Testis (tissue), 3 donors: ENCODE results near the gene ALAS1. TPM values are rescaled to one million over a fixed set of nuclear protein-coding genes. Genes with fewer than 3 reads are reported as not detected.

Experiments
- DNase-seq: peaks from one replicate; pipeline ENCODE4 v3.0.0-alpha.2; 2019
- H3K27ac ChIP-seq, 2 donors: fragments of 200-600 bp; sonication (generic); one replicate each; pipeline ENCODE4 v1.5.1; 2019
- H3K27me3 ChIP-seq: fragments of 200-600 bp; sonication (generic); one replicate; pipeline ENCODE4 v1.5.1; 2019
- H3K36me3 ChIP-seq: fragments of 200-600 bp; sonication (generic); one replicate; pipeline ENCODE4 v1.5.1; 2017; ENCODE audit warnings: low read depth; ENCODE audit errors: missing control alignments
- H3K4me1 ChIP-seq: fragments of 200-600 bp; sonication (generic); one replicate; pipeline ENCODE4 v1.5.1; 2019
- H3K4me3 ChIP-seq, 2 donors: fragments of 200-600 bp; sonication (generic); one replicate each; pipeline ENCODE4 v1.5.1; 2017 to 2019
- H3K9me3 ChIP-seq: fragments of 200-600 bp; sonication (generic); one replicate; pipeline ENCODE4 v1.5.1; 2017
- CTCF ChIP-seq, 3 experiments: fragments of 450-650 bp in 2 of 3; fragments of 200-600 bp in 1 of 3; sonication (generic) in 1 of 3; IDR thresholded peaks; one replicate each; pipeline ENCODE4 v1.5.1; 2016 to 2019; ENCODE audit warnings: antibody characterized with exemption in 3 of 3, mild to moderate bottlenecking in 2 of 3, moderate library complexity in 1 of 3
- POLR2A ChIP-seq: fragments of 450-650 bp; IDR thresholded peaks from one replicate; pipeline ENCODE4 v1.6.1; 2017; ENCODE audit warnings: antibody characterized with exemption, mild to moderate bottlenecking, moderate library complexity
- WGBS, 2 donors: methylation state at CpG; one replicate each; pipeline ENCODE4 v1.1.5; 2018; 5-methylcytosine and 5-hydroxymethylcytosine counted together
- intact Hi-C: fragments of 100-400 bp; cut with DNase I; formaldehyde crosslinking; loops from one replicate; pipeline ENCODE4 v1.15.1; 2023; ENCODE audit warnings: low total_unique reads
- polyA plus RNA-seq: library from polyadenylated mRNA; stranded (reverse); fragments of 350-450 nt; fragmentation: Illumina TruSeq; extraction: RNeasy Lipid Tissue Mini Kit (QIAGEN cat#74804); gene quantifications from one replicate; pipeline ENCODE4 v1.2.3, GENCODE V29; 2014; ENCODE audit warnings: low read depth, low replicate concordance; ENCODE audit not compliant: insufficient read depth
- total RNA-seq, 2 donors: library from RNA; depleted of rRNA; stranded (reverse); fragments of >200 nt; gene quantifications; one replicate each; pipeline ENCODE4 v1.2.3, GENCODE V29; 2016

Gene ALAS1
- total and polyA plus RNA-seq, 3 donors from 2014 or later: 49.9 to 54.2 (median 51.4) TPM

GRCh38 chr3:52230461-52230860 lies 32.5 kb downstream of the ALAS1 start:
- DNase-seq: no peak
- 86 to 92% methylated on average over 6 of the region's 6 CpGs for WGBS, 2 donors
- H3K9me3 ChIP-seq: no peaks in the 10 kb centered on the region
- H3K4me1 ChIP-seq: peaks cover 1% of the 10 kb centered on the region
- H3K36me3 ChIP-seq: no peaks in the 10 kb centered on the region
- H3K27me3 ChIP-seq: no peaks in the 10 kb centered on the region
- intact Hi-C loops: no loop called here
- no peak overlapping the region for H3K27ac ChIP-seq
- no peak for TF ChIP-seq CTCF (IDR thresholded peaks at IDR 0.05)
- no peak for TF ChIP-seq POLR2A
- no peak overlapping the region for H3K4me3 ChIP-seq

GRCh38 chr3:52230889-52231499 lies 33.0 kb downstream of the ALAS1 start:
- H3K4me1 ChIP-seq: peaks cover 5% of the 10 kb centered on the region
- 84 to 90% methylated on average over 13 to 16 of the region's 16 CpGs for WGBS, 2 donors
- H3K4me3 ChIP-seq: no peak overlapping the region
- H3K27me3 ChIP-seq: no peaks in the 10 kb centered on the region
- no peak for TF ChIP-seq POLR2A
- no peak for TF ChIP-seq CTCF (IDR thresholded peaks at IDR 0.05)
- no peak for DNase-seq
- no peak overlapping the region for H3K27ac ChIP-seq
- no peaks in the 10 kb centered on the region for H3K36me3 ChIP-seq
- intact Hi-C loops: no loop called here
- H3K9me3 ChIP-seq: no peaks in the 10 kb centered on the region

- no peaks in the 10 kb centered on the region for H3K27me3 ChIP-seq
- TF ChIP-seq POLR2A (no peak), CTCF (IDR thresholded peaks at IDR 0.05) (peak; percentile 66 to 75 (median 68))
- intact Hi-C loops: no loop called here
- peak; percentile 73 for DNase-seq
- no peak overlapping the region for H3K27ac ChIP-seq
- H3K9me3 ChIP-seq: no peaks in the 10 kb centered on the region
- peaks cover 11% of the 10 kb centered on the region for H3K4me1 ChIP-seq
- H3K36me3 ChIP-seq: no peaks in the 10 kb centered on the region
- H3K4me3 ChIP-seq: no peak overlapping the region
- 75 to 79% methylated on average over 7 to 28 of the region's 34 CpGs for WGBS, 2 donors
Measured at GRCh38 chr3:52231502-52232278, 33.7 kb downstream of the ALAS1 start.

GRCh38 chr3:52232279-52233107 lies 34.5 kb downstream of the ALAS1 start:
- 89 to 92% methylated on average over 17 to 28 of the region's 28 CpGs for WGBS, 2 donors
- TF ChIP-seq CTCF (IDR thresholded peaks at IDR 0.05) (no peak), POLR2A (no peak)
- DNase-seq: no peak
- no peak overlapping the region for H3K27ac ChIP-seq
- no peaks in the 10 kb centered on the region for H3K36me3 ChIP-seq
- H3K9me3 ChIP-seq: no peaks in the 10 kb centered on the region
- H3K4me1 ChIP-seq: peaks cover 19% of the 10 kb centered on the region
- H3K27me3 ChIP-seq: no peaks in the 10 kb centered on the region
- H3K4me3 ChIP-seq: no peak overlapping the region
- intact Hi-C loops: no loop called here
